ENCODE measurements around the gene IARS1.

DNA sequence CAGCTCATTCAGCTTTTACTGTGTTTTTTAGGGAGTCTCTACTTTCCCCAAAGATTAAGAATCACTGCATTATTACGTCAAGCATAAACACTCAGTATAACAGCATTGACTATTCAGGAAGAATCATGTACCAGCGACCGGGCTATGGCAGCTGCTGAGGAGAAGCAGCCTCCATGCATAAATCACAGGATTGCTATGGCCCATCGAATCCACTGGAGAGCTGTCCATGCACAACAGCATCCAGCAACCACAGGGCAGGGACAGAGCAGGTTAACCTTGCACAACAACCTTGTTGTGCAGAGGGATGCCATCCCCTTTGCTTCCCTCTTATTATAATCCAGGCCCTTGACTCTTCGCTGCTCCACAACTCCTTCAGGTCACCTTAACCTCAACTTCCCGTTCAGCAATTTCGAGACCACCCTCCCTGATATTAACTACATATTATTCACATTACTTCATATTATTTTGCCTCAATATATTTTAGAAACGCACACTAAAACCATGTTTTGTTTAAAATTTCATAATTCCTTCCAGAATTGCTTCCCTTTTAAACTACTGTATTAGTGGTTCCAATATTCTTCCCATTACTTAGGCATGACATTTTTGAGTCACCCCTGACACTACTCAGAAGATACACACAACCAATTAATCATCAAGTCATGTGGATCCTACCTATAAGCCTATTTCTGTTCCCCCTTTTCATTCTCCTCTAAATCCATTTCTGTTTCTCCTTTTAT lies 991 bp downstream of the IARS1 start:
- TF ChIP-seq SMC3 (IDR thresholded peaks at IDR 0.05; ENCODE audit: low read depth, low read length): no peak
- TF ChIP-seq POLR2AphosphoS5 (IDR thresholded peaks at IDR 0.05; ENCODE audit: low read depth, low read length): no peak
- TF ChIP-seq, protein P1, sequence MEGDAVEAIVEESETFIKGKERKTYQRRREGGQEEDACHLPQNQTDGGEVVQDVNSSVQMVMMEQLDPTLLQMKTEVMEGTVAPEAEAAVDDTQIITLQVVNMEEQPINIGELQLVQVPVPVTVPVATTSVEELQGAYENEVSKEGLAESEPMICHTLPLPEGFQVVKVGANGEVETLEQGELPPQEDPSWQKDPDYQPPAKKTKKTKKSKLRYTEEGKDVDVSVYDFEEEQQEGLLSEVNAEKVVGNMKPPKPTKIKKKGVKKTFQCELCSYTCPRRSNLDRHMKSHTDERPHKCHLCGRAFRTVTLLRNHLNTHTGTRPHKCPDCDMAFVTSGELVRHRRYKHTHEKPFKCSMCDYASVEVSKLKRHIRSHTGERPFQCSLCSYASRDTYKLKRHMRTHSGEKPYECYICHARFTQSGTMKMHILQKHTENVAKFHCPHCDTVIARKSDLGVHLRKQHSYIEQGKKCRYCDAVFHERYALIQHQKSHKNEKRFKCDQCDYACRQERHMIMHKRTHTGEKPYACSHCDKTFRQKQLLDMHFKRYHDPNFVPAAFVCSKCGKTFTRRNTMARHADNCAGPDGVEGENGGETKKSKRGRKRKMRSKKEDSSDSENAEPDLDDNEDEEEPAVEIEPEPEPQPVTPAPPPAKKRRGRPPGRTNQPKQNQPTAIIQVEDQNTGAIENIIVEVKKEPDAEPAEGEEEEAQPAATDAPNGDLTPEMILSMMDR (IDR thresholded peaks at IDR 0.05): no peak
- TF ChIP-seq, protein P2, sequence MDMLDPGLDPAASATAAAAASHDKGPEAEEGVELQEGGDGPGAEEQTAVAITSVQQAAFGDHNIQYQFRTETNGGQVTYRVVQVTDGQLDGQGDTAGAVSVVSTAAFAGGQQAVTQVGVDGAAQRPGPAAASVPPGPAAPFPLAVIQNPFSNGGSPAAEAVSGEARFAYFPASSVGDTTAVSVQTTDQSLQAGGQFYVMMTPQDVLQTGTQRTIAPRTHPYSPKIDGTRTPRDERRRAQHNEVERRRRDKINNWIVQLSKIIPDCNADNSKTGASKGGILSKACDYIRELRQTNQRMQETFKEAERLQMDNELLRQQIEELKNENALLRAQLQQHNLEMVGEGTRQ (IDR thresholded peaks at IDR 0.05; ENCODE audit: borderline replicate concordance, low read depth, low read length): no peak
- no peak for TF ChIP-seq NFIC (IDR thresholded peaks at IDR 0.05; ENCODE audit: borderline replicate concordance)
- TF ChIP-seq, protein P3, sequence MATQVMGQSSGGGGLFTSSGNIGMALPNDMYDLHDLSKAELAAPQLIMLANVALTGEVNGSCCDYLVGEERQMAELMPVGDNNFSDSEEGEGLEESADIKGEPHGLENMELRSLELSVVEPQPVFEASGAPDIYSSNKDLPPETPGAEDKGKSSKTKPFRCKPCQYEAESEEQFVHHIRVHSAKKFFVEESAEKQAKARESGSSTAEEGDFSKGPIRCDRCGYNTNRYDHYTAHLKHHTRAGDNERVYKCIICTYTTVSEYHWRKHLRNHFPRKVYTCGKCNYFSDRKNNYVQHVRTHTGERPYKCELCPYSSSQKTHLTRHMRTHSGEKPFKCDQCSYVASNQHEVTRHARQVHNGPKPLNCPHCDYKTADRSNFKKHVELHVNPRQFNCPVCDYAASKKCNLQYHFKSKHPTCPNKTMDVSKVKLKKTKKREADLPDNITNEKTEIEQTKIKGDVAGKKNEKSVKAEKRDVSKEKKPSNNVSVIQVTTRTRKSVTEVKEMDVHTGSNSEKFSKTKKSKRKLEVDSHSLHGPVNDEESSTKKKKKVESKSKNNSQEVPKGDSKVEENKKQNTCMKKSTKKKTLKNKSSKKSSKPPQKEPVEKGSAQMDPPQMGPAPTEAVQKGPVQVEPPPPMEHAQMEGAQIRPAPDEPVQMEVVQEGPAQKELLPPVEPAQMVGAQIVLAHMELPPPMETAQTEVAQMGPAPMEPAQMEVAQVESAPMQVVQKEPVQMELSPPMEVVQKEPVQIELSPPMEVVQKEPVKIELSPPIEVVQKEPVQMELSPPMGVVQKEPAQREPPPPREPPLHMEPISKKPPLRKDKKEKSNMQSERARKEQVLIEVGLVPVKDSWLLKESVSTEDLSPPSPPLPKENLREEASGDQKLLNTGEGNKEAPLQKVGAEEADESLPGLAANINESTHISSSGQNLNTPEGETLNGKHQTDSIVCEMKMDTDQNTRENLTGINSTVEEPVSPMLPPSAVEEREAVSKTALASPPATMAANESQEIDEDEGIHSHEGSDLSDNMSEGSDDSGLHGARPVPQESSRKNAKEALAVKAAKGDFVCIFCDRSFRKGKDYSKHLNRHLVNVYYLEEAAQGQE (IDR thresholded peaks at IDR 0.05; ENCODE audit: low read depth, low read length): 0 out of 2 replicates have a peak, but pooled peaks have one; percentile 34
- TF ChIP-seq YY1 (IDR thresholded peaks at IDR 0.05; ENCODE audit: low read depth): no peak
- no peak for TF ChIP-seq MXI1 (IDR thresholded peaks at IDR 0.05; ENCODE audit: low read depth, low read length)
- no peak for TF ChIP-seq RAD21 (IDR thresholded peaks at IDR 0.05; ENCODE audit: low read length)
- no peak for TF ChIP-seq EZH2phosphoT487 (IDR thresholded peaks at IDR 0.05; ENCODE audit: borderline replicate concordance, low read depth)
- no peak for TF ChIP-seq CHD2 (IDR thresholded peaks at IDR 0.05; ENCODE audit: low read length, partially characterized antibody)
- no peak for TF ChIP-seq JUND (IDR thresholded peaks at IDR 0.05)

Data from SK-N-SH (cell line).